Lower leg skin (tissue), 3 donors: ENCODE measurements around the gene VPS39.

Source experiments
- CTCF ChIP-seq, 3 donors: fragments of 450-650 bp; IDR thresholded peaks; one replicate each; pipeline ENCODE4 v1.5.1; 2016; ENCODE audit warnings: antibody characterized with exemption in 3 of 3, mild to moderate bottlenecking in 3 of 3, moderate library complexity in 2 of 3
- POLR2A ChIP-seq, 2 donors: fragments of 450-650 bp; IDR thresholded peaks; one replicate each; pipeline ENCODE4 v1.6.1; 2016 to 2017; ENCODE audit warnings: antibody characterized with exemption in 2 of 2, mild to moderate bottlenecking in 1 of 2, moderate library complexity in 1 of 2

DNA sequence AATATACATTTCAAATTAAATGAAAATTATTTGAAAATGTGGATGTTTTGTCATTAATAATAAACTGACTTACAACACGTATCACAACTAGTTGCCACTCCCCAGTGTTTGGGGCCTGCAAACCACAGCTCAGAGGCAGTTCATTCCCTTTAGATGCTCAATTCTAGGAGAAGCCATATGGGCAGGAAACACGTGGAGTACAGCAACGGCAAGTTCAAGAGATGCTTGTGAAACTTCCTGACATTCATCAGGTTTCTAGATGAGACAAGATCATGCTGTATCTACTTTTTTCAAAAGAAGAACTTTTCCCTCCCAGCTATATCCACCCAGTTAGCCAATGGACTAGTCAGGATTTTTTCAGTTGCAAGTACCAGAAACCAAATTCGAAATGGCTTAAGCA lies 96.2 kb downstream of the VPS39 start:
- TF ChIP-seq POLR2A (IDR thresholded peaks at IDR 0.05) (no peak), CTCF (IDR thresholded peaks at IDR 0.05) (no peak)
